COLO829 (cell line): ENCODE results near the gene TBKBP1.
"Not testable (repeated sequence)": the region's sequence is repeated elsewhere in the genome, so short reads cannot be mapped to it uniquely, and the experiment has no call there.

Experiments
- DNase-seq: peaks from one replicate; pipeline ENCODE4 v3.0.0; 2012; ENCODE audit warnings: low spot score

The TBKBP1 gene

GRCh38 chr17:47733047-47733673 lies 39.2 kb downstream of the TBKBP1 start, which contains the start of gene TBX21:
Gene TBX21 (plus strand): TSS chr17:47733236. CDS start chr17:47733455, 219 bp downstream.
- no peak for DNase-seq

GRCh38 chr17:47733674-47734410 lies 39.9 kb downstream of the TBKBP1 start:
- DNase-seq = no peak

- no peak for DNase-seq
Measured at GRCh38 chr17:47735139-47735464, 41.1 kb downstream of the TBKBP1 start.

- no peak for DNase-seq
Measured at GRCh38 chr17:47735536-47736011, 41.6 kb downstream of the TBKBP1 start.

GRCh38 chr17:47736501-47737495 lies 42.8 kb downstream of the TBKBP1 start:
- no peak for DNase-seq

- no peak for DNase-seq
Measured at GRCh38 chr17:47738178-47738577, 44.2 kb downstream of the TBKBP1 start.

GRCh38 chr17:47739150-47739549 lies 45.2 kb downstream of the TBKBP1 start:
- DNase-seq = no peak

- DNase-seq = not testable (repeated sequence)
Measured at GRCh38 chr17:47739945-47740344, 46.0 kb downstream of the TBKBP1 start.

GRCh38 chr17:47741109-47741792 lies 47.3 kb downstream of the TBKBP1 start:
- no peak for DNase-seq

GRCh38 chr17:47741793-47742145 lies 47.8 kb downstream of the TBKBP1 start:
- no peak for DNase-seq

- no peak for DNase-seq
Measured at GRCh38 chr17:47742319-47743181, 48.6 kb downstream of the TBKBP1 start.

GRCh38 chr17:47744168-47745036 lies 50.4 kb downstream of the TBKBP1 start:
- no peak for DNase-seq

GRCh38 chr17:47745037-47745380 lies 51.0 kb downstream of the TBKBP1 start:
- DNase-seq = no peak

GRCh38 chr17:47751471-47751870 lies 57.5 kb downstream of the TBKBP1 start:
- DNase-seq = no peak

- no peak for DNase-seq
Measured at GRCh38 chr17:47757386-47757785, 63.4 kb downstream of the TBKBP1 start.

GRCh38 chr17:47760409-47761140 lies 66.6 kb downstream of the TBKBP1 start:
- DNase-seq = no peak
